Measurements from ENCODE around the gene PPP1R36. TPM values are rescaled to one million over a fixed set of nuclear protein-coding genes. Genes with fewer than 3 reads are reported as not detected.

The PPP1R36 gene
- total and polyA plus RNA-seq, 2 of the 13 experiments (the other 11 are each of a cell fraction or from before 2014, with no cell fraction given) = 0.11 to 0.17 TPM

- 90% methylated on average over 1 of the region's 1 CpG for WGBS (ENCODE audit: low lambda C conversion rate)
- ChIA-PET CTCF (ENCODE audit: low intra/inter-chr PET ratio, low total read pairs) (no interaction called here), POLR2A (no interaction called here)
- no peak for TF ChIP-seq NFKB2 (CRISPR knock-in tag; IDR thresholded peaks at IDR 0.05; ENCODE audit: borderline replicate concordance)
- TF ChIP-seq SCMH1 (CRISPR knock-in tag; IDR thresholded peaks at IDR 0.05; ENCODE audit: borderline replicate concordance) = no peak
- TF ChIP-seq ZNF354B (CRISPR knock-in tag; IDR thresholded peaks at IDR 0.05) = no peak
- no peak for TF ChIP-seq FOXP1 (IDR thresholded peaks at IDR 0.05)
- no peak for TF ChIP-seq FOXP1 (CRISPR knock-in tag; IDR thresholded peaks at IDR 0.05)
- TF ChIP-seq MTA1 (CRISPR knock-in tag; IDR thresholded peaks at IDR 0.05; ENCODE audit: borderline replicate concordance) = no peak
- no peak for TF ChIP-seq MLLT10 (CRISPR knock-in tag; IDR thresholded peaks at IDR 0.05)
- TF ChIP-seq PHF8 (CRISPR knock-in tag; IDR thresholded peaks at IDR 0.05) = no peak
- Histone ChIP-seq H3K27ac (ENCODE audit: extremely low read length, insufficient read depth, low read length) (no peak overlapping the region), H2AFZ (ENCODE audit: low read length) (no peak overlapping the region), H3K79me2 (ENCODE audit: insufficient read depth, low read length) (no peaks in the 10 kb centered on the region), H3K27me3 (ENCODE audit: control insufficient read depth in 1 of 2, insufficient read depth in 2 of 2, low read length in 2 of 2) (peaks cover 0 to 6% of the 10 kb centered on the region in 2 experiments; a peak in 1 of 5 replicates), H3K4me1 (ENCODE audit: insufficient read depth, low read length) (no peaks in the 10 kb centered on the region), H4K20me1 (ENCODE audit: insufficient read depth, low read length) (no peaks in the 10 kb centered on the region), H3K4me2 (ENCODE audit: low read depth, low read length) (no peak overlapping the region), H3K9ac (ENCODE audit: insufficient read depth, low read depth, low read length) (no peak overlapping the region), H3K9me3 (ENCODE audit: low read length) (no peaks in the 10 kb centered on the region), H3K36me3 (replicated peaks in 1 of 2; ENCODE audit: control insufficient read depth in 1 of 2, insufficient read depth in 2 of 2, low read length in 2 of 2) (no peaks in the 10 kb centered on the region), H3K4me3 (replicated peaks in 1 of 3; ENCODE audit: insufficient read depth in 1 of 3, low read depth in 2 of 3, low read length in 3 of 3) (no peak overlapping the region)
- DNase-seq (ENCODE audit: low spot score) (no peak), FAIRE-seq (no peak), ATAC-seq (no peak)
- in situ Hi-C loops (cut with HindIII; ENCODE audit: extremely low pct_ligation_motif_present, low pct_unique_long_range_greater_than_20kb) = no loop called here
- intact Hi-C loops (cut with micrococcal nuclease; ENCODE audit: unreplicated experiment) = no loop called here
- BruUV-seq (replicated peaks) = no TSS peak
Measured at GRCh38 chr14:64584190-64584589, 34.4 kb downstream of the PPP1R36 start.

- in situ Hi-C loops (cut with HindIII; ENCODE audit: extremely low pct_ligation_motif_present, low pct_unique_long_range_greater_than_20kb) (no loop called here), intact Hi-C loops (cut with micrococcal nuclease; ENCODE audit: unreplicated experiment) (no loop called here)
- Histone ChIP-seq H3K27me3 (ENCODE audit: control insufficient read depth in 1 of 2, insufficient read depth in 2 of 2, low read length in 2 of 2) (no peaks in the 10 kb centered on the region; a peak in 1 of 5 replicates), H3K79me2 (ENCODE audit: insufficient read depth, low read length) (no peaks in the 10 kb centered on the region), H3K4me2 (ENCODE audit: low read depth, low read length) (no peak overlapping the region), H3K9me3 (ENCODE audit: low read length) (no peaks in the 10 kb centered on the region), H2AFZ (ENCODE audit: low read length) (no peak overlapping the region), H4K20me1 (ENCODE audit: insufficient read depth, low read length) (no peaks in the 10 kb centered on the region), H3K36me3 (replicated peaks in 1 of 2; ENCODE audit: control insufficient read depth in 1 of 2, insufficient read depth in 2 of 2, low read length in 2 of 2) (no peaks in the 10 kb centered on the region), H3K4me3 (replicated peaks in 1 of 3; ENCODE audit: insufficient read depth in 1 of 3, low read depth in 2 of 3, low read length in 3 of 3) (no peak overlapping the region), H3K27ac (ENCODE audit: extremely low read length, insufficient read depth, low read length) (no peak overlapping the region), H3K9ac (ENCODE audit: insufficient read depth, low read depth, low read length) (no peak overlapping the region), H3K4me1 (ENCODE audit: insufficient read depth, low read length) (peaks cover 15% of the 10 kb centered on the region)
- ChIA-PET CTCF (ENCODE audit: low intra/inter-chr PET ratio, low total read pairs) (no interaction called here), POLR2A (no interaction called here)
- FAIRE-seq (no peak), ATAC-seq (no peak), DNase-seq (ENCODE audit: low spot score) (no peak)
- 78% methylated on average over 3 of the region's 3 CpGs for WGBS (ENCODE audit: low lambda C conversion rate)
- BruUV-seq (replicated peaks) = no TSS peak
- no peak for TF ChIP-seq ZSCAN9 (CRISPR knock-in tag; IDR thresholded peaks at IDR 0.05; ENCODE audit: borderline replicate concordance)
- TF ChIP-seq SMARCC2 (IDR thresholded peaks at IDR 0.05) = no peak
- TF ChIP-seq PHB2 (IDR thresholded peaks at IDR 0.05; ENCODE audit: partially characterized antibody) = no peak
- no peak for TF ChIP-seq ZFP1 (CRISPR knock-in tag; IDR thresholded peaks at IDR 0.05)
- peak in 1 of 2 experiments; percentile 31; a peak in 1 of 4 replicates for TF ChIP-seq MAFK (conservative IDR thresholded peaks at IDR 0.05 in 1 of 2, IDR thresholded peaks at IDR 0.05 in 1 of 2; ENCODE audit: low read length in 2 of 2)
- no peak for TF ChIP-seq ZNF253 (CRISPR knock-in tag; IDR thresholded peaks at IDR 0.05; ENCODE audit: borderline replicate concordance)
- TF ChIP-seq SUZ12 (IDR thresholded peaks at IDR 0.05; ENCODE audit: low read depth, low read length) = no peak
- TF ChIP-seq MAFF (IDR thresholded peaks at IDR 0.05; ENCODE audit: low read depth, low read length) = 0 out of 2 replicates have a peak, but pooled peaks have one; percentile 14
- no peak for TF ChIP-seq DZIP1 (CRISPR knock-in tag; IDR thresholded peaks at IDR 0.05)
- no peak for TF ChIP-seq CHCHD3 (CRISPR knock-in tag; IDR thresholded peaks at IDR 0.05)
- no peak for TF ChIP-seq ASH2L (IDR thresholded peaks at IDR 0.05; ENCODE audit: insufficient read length, low read depth, low read length)
- no peak for TF ChIP-seq ZNF776 (CRISPR knock-in tag; IDR thresholded peaks at IDR 0.05)
- TF ChIP-seq ZNF530 (CRISPR knock-in tag; IDR thresholded peaks at IDR 0.05; ENCODE audit: low read depth) = no peak
- no peak for TF ChIP-seq ZNF446 (CRISPR knock-in tag; IDR thresholded peaks at IDR 0.05)
Measured at GRCh38 chr14:64591809-64592208, 42.0 kb downstream of the PPP1R36 start.

Data from HepG2 (cell line).